Natural killer cell treated with Interleukin-12 subunit alpha and Interleukin-12 subunit beta and Interleukin-15 and Interleukin-18, amount 100 ng/mL, for 72 hours (primary cell): ENCODE results near the gene CROCC. TPM values are rescaled to one million over a fixed set of nuclear protein-coding genes. Genes with fewer than 3 reads are reported as not detected.

Source experiments
- ATAC-seq, 2 donors: fragments of 150-1000 bp; cut with Tn5 transposase in 1 of 2; sonication (Bioruptor Pico), chemical (Tn5 transposase) in 1 of 2; 2 replicates each; pipeline ENCODE4 v1.10.0; 2021
- DNase-seq: peaks from one replicate; pipeline ENCODE4 v3.0.0; 2022; ENCODE audit warnings: low spot score
- H3K27ac Mint-ChIP-seq, 2 donors: 1 replicate in 1 of 2; 2 replicates in 1 of 2; pipeline ENCODE4 v1.8.0; 2022; ENCODE audit warnings: mixed read lengths in 2 of 2, mild to moderate bottlenecking in 1 of 2, moderate library complexity in 1 of 2
- H3K27me3 Mint-ChIP-seq, 2 donors: 1 replicate in 1 of 2; 2 replicates in 1 of 2; pipeline ENCODE4 v1.8.0; 2022; ENCODE audit warnings: mixed read lengths in 2 of 2
- H3K36me3 Mint-ChIP-seq: one replicate; pipeline ENCODE4 v1.8.0; 2022; ENCODE audit warnings: mixed read lengths
- H3K4me1 Mint-ChIP-seq, 2 donors: 1 replicate in 1 of 2; 2 replicates in 1 of 2; pipeline ENCODE4 v1.8.0; 2022; ENCODE audit warnings: low read depth in 2 of 2, mixed read lengths in 2 of 2, mild to moderate bottlenecking in 1 of 2
- H3K4me3 Mint-ChIP-seq: one replicate; pipeline ENCODE4 v1.8.0; 2022; ENCODE audit warnings: mixed read lengths
- H3K9me3 Mint-ChIP-seq: 2 replicates; pipeline ENCODE4 v1.8.0; 2022; ENCODE audit warnings: mixed read lengths
- total RNA-seq, 2 donors: library from RNA; stranded (reverse); gene quantifications; one replicate each; pipeline ENCODE4 v1.2.3, GENCODE V29; 2022

CROCC gene
- total RNA-seq, 2 donors from 2014 or later = 21.0 to 29.3 TPM

- ATAC-seq (no peak), DNase-seq (no peak)
- H3K9me3 Mint-ChIP-seq = no peaks in the 10 kb centered on the region
- H3K36me3 Mint-ChIP-seq = no peaks in the 10 kb centered on the region
- H3K4me3 Mint-ChIP-seq = no peak overlapping the region
- H3K27ac Mint-ChIP-seq = no peak overlapping the region
- no peaks in the 10 kb centered on the region for H3K27me3 Mint-ChIP-seq
- H3K4me1 Mint-ChIP-seq = peaks cover 0 to 6% of the 10 kb centered on the region in 2 donors
Measured at GRCh38 chr1:16969057-16969611, 47.4 kb downstream of the CROCC start.

DNA sequence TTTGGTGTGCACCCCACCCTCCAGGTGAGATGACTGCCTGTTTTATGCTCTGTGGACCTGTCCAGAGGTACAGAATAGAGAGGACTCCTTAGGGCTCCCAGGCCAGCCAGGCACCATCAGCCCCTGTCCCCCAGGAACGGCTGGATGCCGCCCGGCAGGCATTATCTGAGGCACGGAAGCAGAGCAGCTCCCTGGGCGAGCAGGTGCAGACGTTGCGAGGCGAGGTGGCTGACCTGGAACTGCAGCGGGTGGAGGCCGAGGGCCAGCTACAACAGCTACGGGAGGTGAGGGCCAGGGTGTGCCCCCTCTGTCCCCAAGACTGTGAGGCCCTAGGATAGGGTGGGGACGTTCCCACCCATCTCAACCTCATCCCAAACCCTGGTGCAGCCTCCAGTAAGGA is 47.9 kb downstream of the CROCC start:
- peaks cover 0 to 6% of the 10 kb centered on the region in 2 donors for H3K4me1 Mint-ChIP-seq
- no peaks in the 10 kb centered on the region for H3K36me3 Mint-ChIP-seq
- H3K27me3 Mint-ChIP-seq = no peaks in the 10 kb centered on the region
- H3K27ac Mint-ChIP-seq = no peak overlapping the region
- no peak for ATAC-seq
- no peak overlapping the region for H3K4me3 Mint-ChIP-seq
- no peak for DNase-seq
- H3K9me3 Mint-ChIP-seq = no peaks in the 10 kb centered on the region

DNA sequence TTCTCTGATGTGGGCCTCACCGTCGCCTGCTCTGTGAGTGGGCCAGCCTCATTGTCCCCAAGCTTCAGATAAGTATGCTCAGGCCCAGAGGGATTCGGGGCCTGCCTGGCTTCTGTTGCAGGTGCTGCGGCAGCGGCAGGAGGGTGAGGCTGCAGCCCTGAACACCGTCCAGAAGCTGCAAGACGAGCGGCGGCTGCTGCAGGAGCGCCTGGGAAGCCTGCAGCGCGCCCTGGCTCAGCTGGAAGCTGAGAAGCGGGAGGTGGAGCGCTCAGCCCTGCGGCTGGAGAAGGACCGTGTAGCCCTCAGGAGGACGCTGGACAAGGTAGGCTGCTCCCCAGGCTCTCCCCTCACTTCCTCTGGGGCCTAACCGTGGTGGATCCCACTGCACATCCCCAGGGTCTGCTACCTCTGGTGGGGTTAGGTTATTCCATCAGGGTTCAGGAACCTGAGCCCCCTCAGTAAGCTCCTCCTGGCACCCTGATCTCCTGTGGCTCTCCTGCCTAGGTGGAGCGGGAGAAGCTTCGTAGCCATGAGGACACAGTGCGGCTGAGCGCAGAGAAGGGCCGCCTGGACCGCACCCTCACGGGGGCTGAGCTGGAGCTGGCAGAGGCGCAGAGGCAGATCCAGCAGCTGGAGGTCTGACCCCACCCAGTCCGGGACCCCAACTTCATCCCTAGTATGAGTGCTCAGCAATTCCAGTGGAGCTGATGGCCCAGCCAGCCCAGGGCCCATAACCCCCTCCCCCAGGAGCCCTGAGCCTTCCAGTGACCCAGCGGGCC is 48.6 kb downstream of the CROCC start:
- H3K9me3 Mint-ChIP-seq = no peaks in the 10 kb centered on the region
- peaks cover 0 to 2% of the 10 kb centered on the region in 2 donors for H3K4me1 Mint-ChIP-seq
- H3K27me3 Mint-ChIP-seq = no peaks in the 10 kb centered on the region
- no peak overlapping the region for H3K4me3 Mint-ChIP-seq
- H3K27ac Mint-ChIP-seq = no peak overlapping the region
- DNase-seq = no peak
- H3K36me3 Mint-ChIP-seq = no peaks in the 10 kb centered on the region
- no peak for ATAC-seq

DNA sequence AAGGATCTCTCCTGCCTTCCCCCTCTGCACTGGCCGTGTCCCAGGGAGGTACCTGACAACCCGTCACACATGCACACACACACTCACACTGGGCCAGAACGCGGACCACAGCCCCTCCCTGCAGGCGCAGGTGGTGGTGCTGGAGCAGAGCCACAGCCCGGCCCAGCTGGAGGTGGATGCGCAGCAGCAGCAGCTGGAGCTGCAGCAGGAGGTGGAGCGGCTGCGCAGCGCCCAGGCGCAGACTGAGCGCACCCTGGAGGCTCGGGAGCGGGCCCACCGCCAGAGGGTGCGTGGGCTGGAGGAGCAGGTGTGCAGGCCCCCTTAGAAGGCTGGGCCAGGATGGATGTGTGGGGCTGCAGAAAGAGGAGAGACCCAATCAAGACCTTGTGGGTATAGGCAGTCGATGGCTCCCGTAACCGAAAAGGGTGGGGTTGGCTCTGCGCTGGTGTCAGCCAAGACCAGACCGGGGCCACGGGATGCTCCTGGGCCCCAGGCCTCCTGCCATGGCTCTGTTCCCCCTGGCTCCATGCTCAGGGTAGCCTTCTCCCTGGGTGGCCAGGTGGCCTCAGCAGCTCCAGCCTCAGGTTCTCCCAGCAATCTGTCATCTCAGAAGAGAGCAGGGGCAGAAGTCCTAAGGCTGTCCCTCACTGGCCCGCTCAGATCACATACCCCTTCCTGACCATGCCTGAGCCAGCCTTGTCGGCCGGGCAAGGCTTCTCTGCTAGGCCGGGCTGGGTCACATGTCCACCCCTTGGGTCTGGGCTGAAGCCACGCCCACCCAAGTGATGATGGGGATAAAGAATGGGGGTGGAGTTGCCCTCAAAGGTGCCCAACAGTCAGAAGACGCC is 49.8 kb downstream of the CROCC start:
- no peaks in the 10 kb centered on the region for H3K4me1 Mint-ChIP-seq
- no peak for ATAC-seq

DNA sequence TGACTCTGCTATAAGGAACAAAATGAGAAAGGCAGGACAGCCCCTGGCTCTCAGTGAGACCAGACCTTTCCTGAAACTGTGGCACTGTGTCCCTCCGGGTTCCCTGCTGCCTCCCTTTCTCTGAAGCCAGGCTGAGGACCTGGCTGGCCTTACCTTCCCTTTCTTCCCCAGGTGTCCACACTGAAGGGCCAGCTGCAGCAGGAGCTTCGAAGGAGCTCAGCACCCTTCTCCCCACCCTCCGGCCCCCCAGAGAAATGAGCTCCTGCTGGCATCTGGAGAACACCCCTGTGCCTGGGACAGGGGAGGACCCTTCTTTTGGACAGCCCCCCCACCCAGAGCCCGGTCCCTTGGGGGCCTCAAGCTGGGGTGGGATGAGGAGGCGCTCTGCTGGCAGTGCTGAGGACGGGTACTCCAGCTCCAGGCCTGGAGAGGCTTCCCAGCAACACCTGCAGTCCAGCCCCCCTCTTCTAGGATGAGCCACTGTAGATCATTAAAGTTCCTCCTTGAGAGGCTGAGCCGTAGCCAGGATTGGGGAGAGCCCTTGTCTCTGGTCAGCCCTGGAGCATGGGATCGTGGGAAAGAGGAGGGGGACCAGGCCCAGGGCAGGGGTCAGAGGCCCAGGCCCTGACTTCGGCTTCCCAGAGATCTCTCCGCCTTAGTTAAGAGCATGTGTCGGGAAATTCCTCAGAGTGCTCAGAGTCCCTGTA is 50.6 kb downstream of the CROCC start:
- Mint-ChIP-seq H3K4me1 (no peaks in the 10 kb centered on the region), H3K36me3 (no peaks in the 10 kb centered on the region), H3K27me3 (no peaks in the 10 kb centered on the region), H3K4me3 (no peak overlapping the region), H3K27ac (no peak overlapping the region), H3K9me3 (no peaks in the 10 kb centered on the region)
- ATAC-seq = no peak
- DNase-seq = no peak

More for the DNA sequence above, 49.8 kb downstream of the CROCC start:
- no peak overlapping the region for H3K27ac Mint-ChIP-seq
- H3K27me3 Mint-ChIP-seq = no peaks in the 10 kb centered on the region
- H3K36me3 Mint-ChIP-seq = no peaks in the 10 kb centered on the region
- no peaks in the 10 kb centered on the region for H3K9me3 Mint-ChIP-seq
- H3K4me3 Mint-ChIP-seq = no peak overlapping the region
- no peak for DNase-seq

- Mint-ChIP-seq H3K4me1 (no peaks in the 10 kb centered on the region), H3K27me3 (no peaks in the 10 kb centered on the region), H3K4me3 (no peak overlapping the region), H3K27ac (no peak overlapping the region), H3K36me3 (no peaks in the 10 kb centered on the region), H3K9me3 (no peaks in the 10 kb centered on the region)
- DNase-seq (no peak), ATAC-seq (no peak)
Measured at GRCh38 chr1:16973215-16973614, 51.5 kb downstream of the CROCC start.

GRCh38 chr1:16975211-16975610 is 53.5 kb downstream of the CROCC start:
- no peaks in the 10 kb centered on the region for H3K36me3 Mint-ChIP-seq
- DNase-seq (no peak), ATAC-seq (no peak)
- no peaks in the 10 kb centered on the region for H3K27me3 Mint-ChIP-seq
- no peaks in the 10 kb centered on the region for H3K4me1 Mint-ChIP-seq
- no peak overlapping the region for H3K27ac Mint-ChIP-seq
- no peaks in the 10 kb centered on the region for H3K9me3 Mint-ChIP-seq
- H3K4me3 Mint-ChIP-seq = no peak overlapping the region

GRCh38 chr1:16975838-16976237 is 54.1 kb downstream of the CROCC start:
- H3K36me3 Mint-ChIP-seq = no peaks in the 10 kb centered on the region
- DNase-seq (no peak), ATAC-seq (no peak)
- H3K27ac Mint-ChIP-seq = no peak overlapping the region
- H3K27me3 Mint-ChIP-seq = peaks cover 2 to 3% of the 10 kb centered on the region in 2 donors
- peaks cover 2 to 3% of the 10 kb centered on the region in 2 donors for H3K4me1 Mint-ChIP-seq
- no peaks in the 10 kb centered on the region for H3K9me3 Mint-ChIP-seq
- H3K4me3 Mint-ChIP-seq = no peak overlapping the region

DNA sequence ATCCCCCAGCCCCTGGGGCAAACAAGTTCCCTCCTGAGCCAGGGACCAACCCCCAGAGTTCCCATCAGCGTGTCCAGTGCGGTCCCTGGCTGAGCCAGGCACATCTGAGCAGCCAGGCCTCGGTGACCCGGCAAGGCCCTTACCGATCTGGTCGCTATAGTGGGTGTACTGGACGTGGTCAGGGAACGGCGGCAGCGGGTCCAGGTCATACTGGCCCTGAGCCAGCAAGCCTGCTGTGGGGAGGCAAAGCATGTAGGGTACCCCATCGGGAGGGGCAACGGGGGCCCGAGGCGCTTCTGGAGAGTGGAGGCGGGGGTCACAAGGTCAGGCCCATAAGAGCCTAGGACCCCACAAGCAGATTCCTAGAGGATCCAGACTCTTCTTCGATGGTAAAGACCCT is 55.2 kb downstream of the CROCC start:
- no peak for DNase-seq
- H3K4me1 Mint-ChIP-seq = peaks cover 5 to 10% of the 10 kb centered on the region in 2 donors
- no peak overlapping the region for H3K27ac Mint-ChIP-seq
- ATAC-seq = no peak
- no peaks in the 10 kb centered on the region for H3K36me3 Mint-ChIP-seq
- H3K27me3 Mint-ChIP-seq = peaks cover 10 to 14% of the 10 kb centered on the region in 2 donors
- no peaks in the 10 kb centered on the region for H3K9me3 Mint-ChIP-seq
- no peak overlapping the region for H3K4me3 Mint-ChIP-seq

DNA sequence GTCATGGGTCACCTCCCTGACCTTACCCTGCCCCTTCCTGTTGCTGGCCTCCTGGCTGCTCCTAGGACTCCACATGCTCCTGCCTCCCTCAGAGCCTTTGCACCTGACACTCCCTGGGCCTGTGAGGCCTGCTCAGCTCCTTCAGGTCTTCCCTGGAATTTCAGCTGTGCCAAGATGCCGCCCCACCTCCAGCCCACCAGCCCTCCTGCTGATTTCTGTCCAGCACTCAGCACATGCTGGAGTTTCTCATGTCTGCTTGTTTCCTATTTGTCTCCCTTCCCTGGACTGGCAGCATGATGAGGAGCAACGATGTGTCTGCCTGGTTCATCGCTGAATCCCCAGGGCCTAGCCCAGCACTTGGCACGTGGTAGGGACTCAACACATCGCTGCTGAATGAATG is 55.6 kb downstream of the CROCC start:
- Mint-ChIP-seq H3K27me3 (peaks cover 10 to 14% of the 10 kb centered on the region in 2 donors), H3K36me3 (no peaks in the 10 kb centered on the region), H3K9me3 (no peaks in the 10 kb centered on the region), H3K27ac (no peak overlapping the region), H3K4me1 (peaks cover 5 to 10% of the 10 kb centered on the region in 2 donors), H3K4me3 (no peak overlapping the region)
- no peak for DNase-seq
- no peak for ATAC-seq

GRCh38 chr1:16978139-16978538 is 56.4 kb downstream of the CROCC start:
- peaks cover 13 to 18% of the 10 kb centered on the region in 2 donors for H3K27me3 Mint-ChIP-seq
- H3K36me3 Mint-ChIP-seq = no peaks in the 10 kb centered on the region
- no peak for ATAC-seq
- no peak overlapping the region for H3K4me3 Mint-ChIP-seq
- peaks cover 5 to 10% of the 10 kb centered on the region in 2 donors for H3K4me1 Mint-ChIP-seq
- no peaks in the 10 kb centered on the region for H3K9me3 Mint-ChIP-seq
- no peak for DNase-seq
- H3K27ac Mint-ChIP-seq = no peak overlapping the region

DNA sequence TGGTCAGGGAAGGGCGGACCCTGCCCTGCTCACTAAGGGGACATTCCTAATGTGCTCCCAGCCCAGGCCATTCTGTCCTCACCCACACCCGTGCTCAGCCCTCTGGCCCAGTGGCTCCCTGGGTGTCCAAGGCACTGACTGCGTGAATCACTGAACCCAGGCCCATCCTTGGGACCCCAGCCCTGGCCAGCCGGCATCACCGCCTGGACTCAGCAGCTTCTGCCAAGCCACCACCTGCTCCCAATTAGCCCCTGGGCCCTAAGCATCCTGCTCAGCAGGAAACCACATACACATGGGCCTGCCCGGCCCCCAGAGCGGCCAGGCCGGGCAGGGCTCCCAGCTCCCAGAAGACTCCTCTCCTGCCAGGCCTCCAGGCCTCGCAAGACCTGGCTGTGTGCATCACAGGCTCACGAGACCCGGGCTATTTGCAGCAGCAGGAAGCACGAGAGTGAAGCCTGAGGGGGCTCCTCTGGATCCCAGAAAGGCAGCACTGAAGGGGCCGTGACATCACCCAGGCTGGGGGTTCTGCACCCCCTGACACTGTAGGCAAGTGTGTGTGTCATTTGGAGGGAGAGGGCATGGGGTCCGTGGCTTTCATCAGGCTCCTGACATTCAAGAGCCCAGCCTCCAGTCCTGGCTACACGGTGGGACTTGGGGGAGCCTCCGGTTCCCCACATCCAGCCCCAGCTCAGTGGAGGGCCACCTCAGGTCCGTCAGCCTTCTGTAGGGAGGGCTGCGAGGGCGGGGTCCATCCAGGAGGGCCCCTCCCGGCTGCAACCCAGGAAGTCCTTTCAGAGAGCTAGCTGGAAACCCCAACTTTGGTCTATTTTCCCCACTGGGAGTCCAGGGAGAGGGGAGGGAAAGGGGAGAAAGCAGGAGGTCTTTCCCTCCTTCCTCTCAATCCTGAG is 57.1 kb downstream of the CROCC start:
- no peak overlapping the region for H3K27ac Mint-ChIP-seq
- DNase-seq (no peak), ATAC-seq (no peak)
- peaks cover 5 to 10% of the 10 kb centered on the region in 2 donors for H3K4me1 Mint-ChIP-seq
- no peaks in the 10 kb centered on the region for H3K36me3 Mint-ChIP-seq
- peaks cover 16 to 22% of the 10 kb centered on the region in 2 donors for H3K27me3 Mint-ChIP-seq
- no peaks in the 10 kb centered on the region for H3K9me3 Mint-ChIP-seq
- H3K4me3 Mint-ChIP-seq = no peak overlapping the region
